ENCODE results near the gene CCND1. TPM values are rescaled to one million over a fixed set of nuclear protein-coding genes. Genes with fewer than 3 reads are reported as not detected.
"Not testable (repeated sequence)": the region's sequence is repeated elsewhere in the genome, so short reads cannot be mapped to it uniquely, and the experiment has no call there.

Gene CCND1
- polyA plus RNA-seq, 1 experiment = 307 TPM

- CTCF ChIA-PET = interaction anchor here (0.9 to 4.7 kb wide), 5 partner anchors 116 to 511 kb away, joined by 4 to 29 read pairs (median 5); no protein-coding TSS in a partner anchor
- POLR2A ChIA-PET = no interaction called here
- no peaks in the 10 kb centered on the region for H3K36me3 ChIP-seq (ENCODE audit: control insufficient read depth, insufficient read depth, low read length)
- DNase-seq (ENCODE audit: low read depth) = no peak
- TF ChIP-seq CTCF (IDR thresholded peaks at IDR 0.05; ENCODE audit: insufficient read depth, low read depth, low read length) = no peak
- H3K4me3 ChIP-seq (ENCODE audit: low read depth, low read length) = no peak overlapping the region
- no peaks in the 10 kb centered on the region for H3K27me3 ChIP-seq (ENCODE audit: control insufficient read depth, insufficient read depth, low read length)
Observed at GRCh38 chr11:69684651-69685050, 43.7 kb downstream of the CCND1 start.

- no peak for TF ChIP-seq CTCF (IDR thresholded peaks at IDR 0.05; ENCODE audit: insufficient read depth, low read depth, low read length)
- no peak for DNase-seq (ENCODE audit: low read depth)
- H3K36me3 ChIP-seq (ENCODE audit: control insufficient read depth, insufficient read depth, low read length) = no peaks in the 10 kb centered on the region
- ChIA-PET POLR2A (no interaction called here), CTCF (interaction anchor here (0.6 to 4.7 kb wide), 13 partner anchors 9 to 586 kb away, joined by 3 to 29 read pairs (median 4); no protein-coding TSS in a partner anchor)
- H3K4me3 ChIP-seq (ENCODE audit: low read depth, low read length) = no peak overlapping the region
- H3K27me3 ChIP-seq (ENCODE audit: control insufficient read depth, insufficient read depth, low read length) = no peaks in the 10 kb centered on the region
Observed at GRCh38 chr11:69685348-69685747, 44.4 kb downstream of the CCND1 start.

- no peak for DNase-seq (ENCODE audit: low read depth)
- Histone ChIP-seq H3K4me3 (ENCODE audit: low read depth, low read length) (no peak overlapping the region), H3K27me3 (ENCODE audit: control insufficient read depth, insufficient read depth, low read length) (peaks cover 2% of the 10 kb centered on the region; the same call in 1 of the 2 replicates), H3K36me3 (ENCODE audit: control insufficient read depth, insufficient read depth, low read length) (no peaks in the 10 kb centered on the region)
- ChIA-PET POLR2A (no interaction called here), CTCF (interaction anchor here (0.8 to 4.7 kb wide), 9 partner anchors 42 to 509 kb away, joined by 3 to 29 read pairs (median 6); no protein-coding TSS in a partner anchor)
- no peak for TF ChIP-seq CTCF (IDR thresholded peaks at IDR 0.05; ENCODE audit: insufficient read depth, low read depth, low read length)
Observed at GRCh38 chr11:69686452-69686851, 45.5 kb downstream of the CCND1 start.

GRCh38 chr11:69686856-69687255 lies 45.9 kb downstream of the CCND1 start:
- no peak for DNase-seq (ENCODE audit: low read depth)
- H3K4me3 ChIP-seq (ENCODE audit: low read depth, low read length) = no peak overlapping the region
- no peak for TF ChIP-seq CTCF (IDR thresholded peaks at IDR 0.05; ENCODE audit: insufficient read depth, low read depth, low read length)
- CTCF ChIA-PET = interaction anchor here (0.8 to 4.7 kb wide), 8 partner anchors 42 to 509 kb away, joined by 3 to 29 read pairs (median 6); no protein-coding TSS in a partner anchor
- H3K27me3 ChIP-seq (ENCODE audit: control insufficient read depth, insufficient read depth, low read length) = peaks cover 2% of the 10 kb centered on the region; the same call in 1 of the 2 replicates
- H3K36me3 ChIP-seq (ENCODE audit: control insufficient read depth, insufficient read depth, low read length) = no peaks in the 10 kb centered on the region
- POLR2A ChIA-PET = no interaction called here

- H3K4me3 ChIP-seq (ENCODE audit: low read depth, low read length); H3K36me3 ChIP-seq (ENCODE audit: control insufficient read depth, insufficient read depth, low read length); H3K27me3 ChIP-seq (ENCODE audit: control insufficient read depth, insufficient read depth, low read length); POLR2A ChIA-PET; DNase-seq (ENCODE audit: low read depth): not testable (repeated sequence)
- CTCF ChIA-PET = interaction anchor here (4.7 kb wide), 1 partner anchor 201 kb away, joined by 29 read pairs; no protein-coding TSS in a partner anchor
Observed at GRCh38 chr11:69687969-69688771, 47.2 kb downstream of the CCND1 start.
